DOHH2 (cell line): Measurements from ENCODE around the gene BRSK2.
"Not testable (repeated sequence)": the region's sequence is repeated elsewhere in the genome, so short reads cannot be mapped to it uniquely, and the experiment has no call there.

Experiments
- EZH2phosphoT487 ChIP-seq: fragments of 200-600 bp; sonication (generic); IDR thresholded peaks from 2 replicates; pipeline ENCODE4 v1.6.1; 2017; ENCODE audit warnings: borderline replicate concordance, mild to moderate bottlenecking, antibody characterized with exemption, low read length, moderate library complexity, mixed read lengths
- TF ChIP-seq, protein P1 (sequence below): fragments of 200-600 bp; sonication (generic); IDR thresholded peaks from one replicate; pipeline ENCODE4 v1.5.1; 2014; ENCODE audit warnings: antibody characterized with exemption, mild to moderate bottlenecking, low read depth, low read length; ENCODE audit not compliant: poor library complexity, severe bottlenecking

DNA sequence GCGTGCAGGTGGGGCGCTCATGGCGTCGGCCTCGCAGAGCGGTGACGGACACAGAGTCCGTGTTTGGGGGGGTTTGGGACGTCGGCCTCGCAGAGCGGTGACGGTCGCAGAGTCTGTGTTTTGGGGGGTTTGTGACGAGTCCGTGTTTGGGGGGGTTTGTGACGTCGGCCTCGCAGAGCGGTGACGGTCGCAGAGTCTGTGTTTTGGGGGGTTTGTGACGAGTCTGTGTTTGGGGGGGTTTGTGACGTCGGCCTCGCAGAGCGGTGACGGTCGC lies 20.1 kb downstream of the BRSK2 start:
- TF ChIP-seq, protein P1, sequence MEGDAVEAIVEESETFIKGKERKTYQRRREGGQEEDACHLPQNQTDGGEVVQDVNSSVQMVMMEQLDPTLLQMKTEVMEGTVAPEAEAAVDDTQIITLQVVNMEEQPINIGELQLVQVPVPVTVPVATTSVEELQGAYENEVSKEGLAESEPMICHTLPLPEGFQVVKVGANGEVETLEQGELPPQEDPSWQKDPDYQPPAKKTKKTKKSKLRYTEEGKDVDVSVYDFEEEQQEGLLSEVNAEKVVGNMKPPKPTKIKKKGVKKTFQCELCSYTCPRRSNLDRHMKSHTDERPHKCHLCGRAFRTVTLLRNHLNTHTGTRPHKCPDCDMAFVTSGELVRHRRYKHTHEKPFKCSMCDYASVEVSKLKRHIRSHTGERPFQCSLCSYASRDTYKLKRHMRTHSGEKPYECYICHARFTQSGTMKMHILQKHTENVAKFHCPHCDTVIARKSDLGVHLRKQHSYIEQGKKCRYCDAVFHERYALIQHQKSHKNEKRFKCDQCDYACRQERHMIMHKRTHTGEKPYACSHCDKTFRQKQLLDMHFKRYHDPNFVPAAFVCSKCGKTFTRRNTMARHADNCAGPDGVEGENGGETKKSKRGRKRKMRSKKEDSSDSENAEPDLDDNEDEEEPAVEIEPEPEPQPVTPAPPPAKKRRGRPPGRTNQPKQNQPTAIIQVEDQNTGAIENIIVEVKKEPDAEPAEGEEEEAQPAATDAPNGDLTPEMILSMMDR = not testable (repeated sequence)
- not testable (repeated sequence) for TF ChIP-seq EZH2phosphoT487
